DMS53 (cell line): ENCODE data around the gene KCNIP4.

Experiments
- DNase-seq: peaks from one replicate; lab custom pipeline; 2025; lab: John Stamatoyannopoulos, UW

Gene KCNIP4

DNA sequence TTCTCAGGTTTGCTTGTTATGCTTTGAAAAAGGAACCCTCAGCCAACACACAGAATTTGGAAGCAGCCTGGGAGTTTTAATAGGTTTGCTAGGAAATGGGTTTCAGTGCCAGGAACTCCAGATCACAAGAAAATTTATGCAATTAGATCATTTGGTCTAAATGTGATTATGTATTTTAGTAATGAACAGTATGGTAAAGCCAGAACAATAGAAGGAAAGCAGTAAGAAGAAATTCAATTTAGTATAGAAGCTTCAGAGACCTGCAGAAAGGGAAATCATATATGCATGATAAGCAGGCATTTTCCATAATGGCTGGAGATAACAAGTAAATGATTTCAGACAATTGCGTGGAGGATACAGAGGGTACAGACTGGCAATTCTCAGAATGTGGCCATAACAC is 184.7 kb downstream of the KCNIP4 start:
- no peak for DNase-seq

- no peak for DNase-seq
Measured at GRCh38 chr4:21757248-21757647, 191.3 kb downstream of the KCNIP4 start.

GRCh38 chr4:21753084-21753760 is 195.3 kb downstream of the KCNIP4 start:
- no peak for DNase-seq

GRCh38 chr4:21752616-21753015 is 196.0 kb downstream of the KCNIP4 start:
- DNase-seq: no peak

GRCh38 chr4:21749924-21750323 is 198.6 kb downstream of the KCNIP4 start:
- no peak for DNase-seq

DNA sequence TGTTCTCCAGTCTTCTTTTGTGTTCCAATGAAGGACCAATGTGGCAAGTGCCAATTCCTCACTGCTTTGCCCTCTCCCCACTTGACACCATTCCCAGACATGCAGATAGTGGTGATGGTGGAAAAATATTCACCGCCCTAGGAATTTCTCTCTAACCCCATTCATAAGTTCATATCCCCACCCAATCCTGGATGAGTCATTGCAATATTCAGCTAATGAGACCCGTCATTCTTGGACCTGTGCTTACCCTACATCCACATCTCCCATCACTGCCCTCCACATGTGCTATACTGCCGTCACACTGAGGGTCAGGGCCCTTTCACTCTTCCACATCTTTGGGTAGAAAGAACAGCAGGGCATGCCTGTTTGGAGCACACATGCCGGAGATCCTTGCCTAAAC is 199.2 kb downstream of the KCNIP4 start:
- DNase-seq: no peak

GRCh38 chr4:21744046-21744445 is 204.5 kb downstream of the KCNIP4 start:
- DNase-seq: peak; percentile 10

DNA sequence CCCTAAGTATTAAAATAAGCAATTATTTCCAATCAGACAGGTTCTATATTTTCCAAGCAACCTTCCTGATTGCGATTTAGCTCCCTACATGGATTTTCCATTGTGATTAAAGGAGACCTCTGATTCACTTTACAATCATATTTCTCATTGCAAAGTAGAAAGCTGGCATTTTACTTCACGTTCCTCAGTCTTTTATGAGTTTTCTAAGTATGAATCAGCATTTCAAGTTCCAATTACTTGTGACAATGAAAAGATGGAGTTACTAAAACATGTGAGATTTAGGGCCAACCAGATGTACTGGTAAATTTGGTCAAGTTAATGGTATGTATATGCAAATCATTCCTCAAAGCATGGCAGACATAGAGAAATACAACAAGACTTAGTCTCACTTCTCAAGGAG is 206.2 kb downstream of the KCNIP4 start:
- DNase-seq: no peak

DNA sequence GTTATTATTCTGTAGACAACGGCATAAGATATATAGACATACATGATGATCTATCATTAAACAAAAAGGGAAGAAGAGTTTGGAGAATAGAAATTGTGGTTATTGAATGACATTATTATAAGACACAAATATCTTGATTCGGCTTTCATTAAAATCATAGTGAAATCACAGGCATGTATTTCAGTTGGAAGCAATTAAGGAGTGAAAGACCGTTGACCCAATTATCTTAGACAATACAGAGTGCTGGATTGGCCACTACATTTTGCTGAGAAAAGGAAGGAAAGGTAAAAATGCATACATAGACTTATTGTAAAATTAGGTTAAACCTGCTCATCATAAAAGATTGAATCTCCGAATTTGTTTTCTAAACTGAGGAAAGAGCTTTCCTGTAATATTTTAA is 209.8 kb downstream of the KCNIP4 start:
- no peak for DNase-seq

GRCh38 chr4:21735866-21736265 is 212.7 kb downstream of the KCNIP4 start:
- no peak for DNase-seq

DNA sequence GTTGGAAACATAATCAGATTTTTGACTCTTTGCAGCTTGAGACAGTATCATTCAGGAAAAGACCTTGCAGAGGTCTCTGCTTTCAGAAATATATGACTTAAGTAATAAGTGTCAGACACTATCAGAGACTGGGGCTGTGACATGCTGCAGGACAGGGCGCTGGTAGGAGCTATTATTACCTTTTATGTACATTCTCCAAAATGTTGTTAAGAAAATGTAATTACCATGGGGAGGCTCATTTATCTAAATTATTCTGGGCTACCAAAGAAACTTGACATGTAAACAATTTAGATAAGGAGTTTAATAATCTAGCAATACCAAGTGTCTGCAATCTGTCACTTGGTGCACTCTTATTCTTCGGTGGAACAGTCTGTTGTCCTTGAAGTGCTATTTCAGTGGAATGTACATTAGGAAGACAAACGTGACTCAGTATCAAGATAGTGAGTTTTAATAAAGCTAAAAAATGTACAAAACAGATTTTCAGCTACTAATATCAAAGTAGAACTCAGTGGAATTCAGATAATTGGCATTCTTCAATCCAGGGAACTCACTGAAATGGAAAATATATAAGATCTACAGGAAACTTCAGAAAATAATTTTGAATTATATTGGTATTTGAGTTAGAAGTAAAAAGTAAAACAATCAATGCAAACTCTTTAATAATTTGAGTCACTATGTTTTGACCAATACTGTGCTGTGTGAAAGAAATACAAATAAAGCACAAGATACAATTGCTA is 214.5 kb downstream of the KCNIP4 start:
- DNase-seq: no peak

- DNase-seq: no peak
Measured at GRCh38 chr4:21728304-21728703, 220.3 kb downstream of the KCNIP4 start.

DNA sequence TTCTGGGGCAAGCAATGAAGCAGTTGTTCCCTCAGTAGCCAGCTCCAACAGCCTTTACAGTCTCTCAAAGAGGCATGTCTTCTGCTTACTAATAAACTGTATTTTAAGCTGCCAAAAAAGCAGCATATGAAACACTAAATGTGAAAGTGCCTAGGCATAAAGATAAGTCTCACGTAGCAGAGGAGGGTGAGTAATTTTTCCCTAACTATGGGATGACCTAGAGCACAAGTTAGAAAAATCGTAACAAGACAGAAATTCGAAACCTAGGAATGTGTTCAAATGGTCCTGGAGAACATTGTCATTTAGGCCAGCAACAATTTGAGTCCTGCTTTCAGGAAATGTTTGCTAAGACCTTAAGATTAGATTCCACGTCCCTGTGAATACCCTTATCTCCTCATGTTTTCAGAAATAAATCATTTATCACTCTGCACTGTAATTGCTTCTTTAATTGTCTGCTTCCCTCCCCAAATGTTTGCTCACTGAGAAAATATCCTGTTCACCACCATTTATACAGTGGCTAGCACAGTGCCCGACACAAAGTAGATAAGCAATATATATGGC is 222.2 kb downstream of the KCNIP4 start:
- no peak for DNase-seq

- no peak for DNase-seq
Measured at GRCh38 chr4:21722157-21722839, 226.3 kb downstream of the KCNIP4 start.

GRCh38 chr4:21716531-21716930 is 232.0 kb downstream of the KCNIP4 start:
- no peak for DNase-seq

GRCh38 chr4:21710179-21710835 is 238.3 kb downstream of the KCNIP4 start:
- no peak for DNase-seq

DNA sequence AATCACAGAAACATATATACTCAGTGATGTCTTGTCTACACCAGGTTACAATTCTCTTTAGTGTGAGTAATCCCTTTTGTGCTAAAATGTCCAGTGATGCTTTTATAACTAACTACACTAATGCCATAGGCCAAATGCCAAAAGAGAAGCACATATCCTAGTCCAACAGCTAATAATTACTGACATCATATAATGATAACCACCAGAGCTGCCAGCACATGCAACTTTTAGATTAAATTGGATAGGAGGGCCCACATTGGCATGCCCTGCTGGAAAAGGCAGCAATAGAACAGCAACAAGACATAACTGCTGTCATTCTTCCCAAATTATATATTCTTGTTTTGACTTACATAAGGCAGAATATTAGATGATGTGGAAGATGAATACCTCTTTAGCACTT is 238.8 kb downstream of the KCNIP4 start:
- no peak for DNase-seq

DNA sequence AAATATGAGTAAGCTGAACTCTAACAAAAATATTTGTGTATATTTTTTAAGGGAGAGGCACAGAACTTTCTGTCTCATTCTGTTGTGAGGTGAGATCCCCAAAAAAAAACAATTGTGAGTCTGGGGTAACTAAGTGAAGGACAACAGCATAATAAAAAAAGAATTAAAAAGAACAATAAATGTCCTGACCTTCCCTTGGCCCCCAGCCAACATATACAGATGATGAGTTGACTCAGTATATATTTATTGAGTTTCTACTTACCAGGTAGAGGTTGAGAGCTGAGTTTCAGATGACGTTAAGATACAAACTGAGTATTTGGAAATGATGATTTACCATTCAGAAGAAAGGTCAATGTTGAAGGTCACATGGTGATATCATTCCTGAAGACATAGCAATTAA is 239.5 kb downstream of the KCNIP4 start:
- peak; percentile 49 for DNase-seq

DNA sequence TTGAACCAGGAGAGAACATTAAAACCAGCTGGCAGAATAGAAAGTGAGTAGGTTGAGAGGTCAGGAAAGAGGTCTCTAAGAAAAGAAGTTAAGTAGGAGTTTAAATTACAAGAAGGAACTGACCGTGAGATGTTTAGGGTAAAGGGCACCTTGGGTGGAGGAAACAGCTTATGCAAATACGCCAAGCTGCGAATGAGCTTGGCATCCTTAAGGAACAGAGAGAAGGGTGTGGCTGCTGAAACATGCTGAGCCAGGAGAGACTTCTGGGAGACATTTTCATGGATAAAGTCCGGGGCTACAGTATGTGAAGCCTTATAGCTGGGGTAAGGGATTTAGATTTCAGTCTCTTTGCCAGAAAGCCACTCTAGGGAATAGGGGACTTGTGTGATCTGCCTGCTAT is 249.1 kb downstream of the KCNIP4 start:
- no peak for DNase-seq

DNA sequence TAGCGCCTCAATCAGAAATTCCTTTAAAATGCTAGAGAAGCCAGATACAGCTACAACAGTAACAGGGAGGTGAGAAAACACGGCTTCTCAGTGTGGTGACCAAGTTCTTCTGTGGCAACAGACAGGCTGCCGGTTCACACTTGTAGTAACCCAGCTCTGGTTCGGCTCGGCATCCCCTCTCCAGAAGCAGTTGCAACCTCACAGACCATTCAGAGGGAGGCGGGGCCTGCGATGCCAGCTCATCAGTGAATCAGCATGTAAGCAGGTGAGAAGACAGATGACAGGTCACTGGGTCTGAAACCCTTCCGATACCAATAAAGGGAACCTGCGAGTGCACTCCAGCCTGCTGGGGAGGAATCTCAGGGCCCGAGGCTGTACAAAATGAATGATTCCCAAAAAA is 251.0 kb downstream of the KCNIP4 start:
- peak; percentile 93 for DNase-seq

DNA sequence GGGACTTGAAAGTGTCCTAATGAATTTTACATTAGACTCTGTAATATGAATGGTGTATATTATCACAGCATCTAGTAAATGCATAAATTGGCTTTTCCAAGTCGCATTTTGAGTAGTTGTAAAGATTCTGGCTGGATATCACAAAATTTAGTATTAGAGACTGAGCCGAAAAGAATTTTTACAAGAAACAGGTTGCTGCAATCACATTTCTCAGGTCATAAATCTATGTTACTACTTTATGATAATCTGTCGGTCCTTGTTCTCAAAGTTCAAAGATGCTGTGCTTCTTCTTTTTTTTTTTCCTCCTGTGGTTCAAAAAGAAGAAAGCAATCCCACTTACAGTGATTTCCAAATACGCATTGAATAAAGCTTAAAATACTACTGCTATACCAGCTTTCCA is 253.4 kb downstream of the KCNIP4 start:
- no peak for DNase-seq

GRCh38 chr4:21692241-21692640 is 256.3 kb downstream of the KCNIP4 start:
- no peak for DNase-seq
